GM06990 (cell line): ENCODE data around the gene FGF12.
"Not testable (repeated sequence)": the region's sequence is repeated elsewhere in the genome, so short reads cannot be mapped to it uniquely, and the experiment has no call there.

ENCODE experiments used
- DNase-seq: peaks from one replicate; pipeline ENCODE4 v3.0.0-alpha.2; 2011; ENCODE audit not compliant: insufficient read length; ENCODE audit errors: extremely low read depth
- H3K27me3 ChIP-seq: replicated peaks from 2 replicates; pipeline ENCODE4 v1.6.0; 2011; ENCODE audit warnings: low read length; ENCODE audit not compliant: control insufficient read depth, insufficient read depth
- H3K36me3 ChIP-seq: 2 replicates; pipeline ENCODE4 v1.5.1; 2011; ENCODE audit warnings: low read length; ENCODE audit not compliant: control insufficient read depth, insufficient read depth
- H3K4me3 ChIP-seq: replicated peaks from 2 replicates; pipeline ENCODE4 v1.5.1; 2011; ENCODE audit warnings: low read depth, mild to moderate bottlenecking, control low read depth, low read length
- CTCF ChIP-seq: IDR thresholded peaks from 2 replicates; pipeline ENCODE4 v1.5.1; 2011; ENCODE audit warnings: low read length, control low read depth, mild to moderate bottlenecking, inconsistent platforms; ENCODE audit not compliant: insufficient read depth, poor library complexity, severe bottlenecking

Gene FGF12

GRCh38 chr3:192750201-192750600, 22.9 kb upstream of the FGF12 start:
- DNase-seq: no peak
- no peak for TF ChIP-seq CTCF
- Histone ChIP-seq H3K27me3 (no peaks in the 10 kb centered on the region), H3K4me3 (no peak overlapping the region), H3K36me3 (no peaks in the 10 kb centered on the region)

- no peaks in the 10 kb centered on the region for H3K36me3 ChIP-seq
- no peak for DNase-seq
- TF ChIP-seq CTCF: no peak
- no peak overlapping the region for H3K4me3 ChIP-seq
- H3K27me3 ChIP-seq: no peaks in the 10 kb centered on the region
These were observed 20.4 kb upstream of the FGF12 start for GRCh38 chr3:192747746-192748145.

GRCh38 chr3:192747145-192747544, 19.8 kb upstream of the FGF12 start:
- no peak for DNase-seq
- Histone ChIP-seq H3K4me3 (no peak overlapping the region), H3K36me3 (no peaks in the 10 kb centered on the region), H3K27me3 (no peaks in the 10 kb centered on the region)
- TF ChIP-seq CTCF: no peak

GRCh38 chr3:192745150-192745549, 17.8 kb upstream of the FGF12 start:
- Histone ChIP-seq H3K27me3 (no peaks in the 10 kb centered on the region), H3K36me3 (no peaks in the 10 kb centered on the region), H3K4me3 (no peak overlapping the region)
- DNase-seq: no peak
- no peak for TF ChIP-seq CTCF

GRCh38 chr3:192744604-192745003, 17.3 kb upstream of the FGF12 start:
- H3K36me3 ChIP-seq, H3K4me3 ChIP-seq, H3K27me3 ChIP-seq, DNase-seq: not testable (repeated sequence)

- no peak for TF ChIP-seq CTCF
- H3K36me3 ChIP-seq: no peaks in the 10 kb centered on the region
- DNase-seq: no peak
- no peak overlapping the region for H3K4me3 ChIP-seq
- H3K27me3 ChIP-seq: no peaks in the 10 kb centered on the region
These were observed 10.2 kb upstream of the FGF12 start for GRCh38 chr3:192737506-192737905.
